Stimulated activated CD4-positive, alpha-beta T cell treated with anti-CD3 and anti-CD28 coated beads, Interleukin-2, amount 100 ng/mL, for 48 hours (primary cell): ENCODE data around the gene TNIK.
"Not testable (repeated sequence)": the region's sequence is repeated elsewhere in the genome, so short reads cannot be mapped to it uniquely, and the experiment has no call there.

Source experiments
- DNase-seq, 2 donors: peaks; one replicate each; pipeline ENCODE4 v3.0.0-alpha.2; 2020

The TNIK gene

DNA sequence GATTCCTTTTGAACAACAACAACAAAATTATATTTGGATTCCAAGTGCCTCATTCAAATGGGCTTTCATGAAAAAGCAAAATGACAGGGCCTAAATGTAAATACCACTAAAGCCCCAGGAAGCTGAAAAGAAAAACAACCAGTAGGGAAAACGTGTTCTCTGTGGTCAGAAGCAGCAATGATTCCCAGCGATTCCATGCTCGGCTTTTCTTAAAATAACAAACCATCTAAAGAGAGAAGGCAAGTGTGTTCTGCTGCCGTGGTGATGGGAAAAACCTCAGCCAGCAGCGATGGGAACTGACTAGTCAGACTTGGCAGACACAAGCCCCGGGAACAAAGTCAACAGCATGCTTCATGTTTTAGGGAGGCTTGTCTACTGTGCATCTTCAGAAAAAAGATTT lies 153.6 kb downstream of the TNIK start:
- DNase-seq = no peak

DNA sequence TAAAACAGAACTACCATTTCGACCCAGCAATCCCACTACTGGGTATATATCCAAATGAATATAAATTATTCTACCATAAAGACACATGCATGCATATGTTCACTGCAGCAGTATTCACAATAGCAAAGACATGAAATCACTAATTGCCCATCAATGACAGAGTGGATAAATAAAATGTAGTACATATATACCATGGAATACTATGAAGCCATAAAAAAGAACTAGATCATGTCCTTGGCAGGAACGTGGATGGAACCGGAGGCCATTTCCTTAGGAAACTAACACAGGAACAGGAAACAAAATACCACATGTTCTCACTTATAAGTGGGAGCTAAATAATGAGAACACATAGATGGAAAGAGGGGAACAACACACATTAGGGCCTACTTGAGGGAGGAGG lies 154.4 kb downstream of the TNIK start:
- DNase-seq = not testable (repeated sequence)

DNA sequence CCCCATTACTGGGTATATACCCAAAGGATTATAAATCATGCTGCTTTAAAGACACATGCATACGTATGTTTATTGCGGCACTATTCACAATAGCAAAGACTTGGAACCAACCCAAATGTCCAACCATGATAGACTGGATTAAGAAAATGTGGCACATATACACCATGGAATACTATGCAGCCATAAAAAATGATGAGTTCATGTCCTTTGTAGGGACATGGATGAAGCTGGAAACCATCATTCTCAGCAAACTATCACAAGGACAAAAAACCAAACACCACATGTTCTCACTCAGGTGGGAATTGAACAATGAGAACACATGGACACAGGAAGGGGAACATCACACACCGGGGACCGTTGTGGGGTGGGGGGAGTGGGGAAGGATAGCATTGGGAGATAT lies 155.7 kb downstream of the TNIK start:
- not testable (repeated sequence) for DNase-seq

DNA sequence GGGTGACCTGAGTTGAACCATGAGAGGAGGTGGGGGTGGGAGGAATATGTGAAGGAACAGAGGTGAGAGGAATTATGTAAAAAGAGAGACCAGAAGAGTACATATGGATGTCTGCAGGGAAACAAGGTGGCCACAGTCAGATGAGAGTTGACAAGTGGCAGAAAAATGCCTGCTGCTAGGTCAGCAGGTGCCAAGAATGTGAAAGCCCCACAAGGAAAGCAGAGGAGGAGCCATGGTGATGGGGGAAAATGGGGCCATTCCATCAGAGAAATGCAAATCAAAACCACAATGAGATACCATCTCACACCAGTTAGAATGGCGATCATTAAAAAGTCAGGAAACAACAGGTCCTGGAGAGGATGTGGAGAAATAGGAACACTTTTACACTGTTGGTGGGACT lies 156.2 kb downstream of the TNIK start:
- not testable (repeated sequence) for DNase-seq

DNA sequence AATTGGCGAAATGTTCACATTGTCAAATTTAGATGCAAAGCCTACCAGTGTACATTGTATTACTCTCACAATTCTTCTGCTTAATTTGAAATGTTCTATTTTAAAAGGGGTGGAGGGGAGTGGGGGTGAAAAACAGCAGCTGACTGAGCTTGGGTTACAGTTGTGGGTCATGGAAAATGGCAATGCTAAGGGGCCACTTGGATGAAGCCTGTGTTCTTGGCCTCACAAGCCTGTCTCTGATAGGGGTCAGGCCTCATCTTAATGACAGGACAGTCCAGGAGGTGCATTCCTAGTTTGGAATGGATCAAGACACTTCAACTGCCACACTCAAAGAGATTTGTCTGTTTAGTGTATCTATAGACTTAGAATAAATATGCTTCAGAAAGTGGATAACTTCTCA lies 158.2 kb downstream of the TNIK start:
- no peak for DNase-seq

DNA sequence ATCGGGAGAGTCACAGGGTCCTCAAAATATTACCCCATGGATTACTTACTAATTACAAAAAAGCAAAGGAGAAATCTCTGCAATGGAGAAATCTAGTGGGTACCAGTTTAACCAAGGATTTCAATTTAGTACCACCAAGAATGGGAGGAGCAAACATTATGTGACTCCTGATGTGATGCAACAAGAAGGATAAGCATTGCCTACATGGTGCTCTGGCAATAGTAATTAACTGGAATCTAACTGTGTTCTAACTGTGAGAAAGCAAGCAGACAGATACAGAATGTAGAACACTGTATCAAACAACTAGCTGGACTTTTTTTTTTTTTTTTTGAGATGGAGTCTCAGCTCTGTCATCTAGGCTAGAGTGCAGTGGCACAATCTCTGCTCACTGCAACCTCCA lies 159.2 kb downstream of the TNIK start:
- no peak for DNase-seq

DNA sequence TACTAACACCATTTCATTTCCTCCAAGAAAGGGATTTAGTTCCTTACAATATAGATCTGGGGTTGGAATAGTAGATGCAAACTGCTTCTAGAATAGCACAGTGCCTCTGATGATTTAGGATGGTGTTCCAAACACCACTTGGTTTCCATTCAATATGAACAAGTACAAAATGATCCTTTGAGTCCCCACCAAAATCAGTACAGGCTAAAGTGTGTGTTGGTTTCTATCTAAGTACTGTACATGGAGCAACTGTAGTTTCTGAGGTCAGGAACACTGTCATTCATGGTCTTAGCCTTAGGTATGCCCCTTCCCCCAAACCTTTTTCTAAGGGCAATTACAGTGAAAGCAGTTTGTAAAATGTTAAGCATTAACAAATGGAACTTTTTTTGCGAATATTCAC lies 162.3 kb downstream of the TNIK start:
- DNase-seq = no peak

DNA sequence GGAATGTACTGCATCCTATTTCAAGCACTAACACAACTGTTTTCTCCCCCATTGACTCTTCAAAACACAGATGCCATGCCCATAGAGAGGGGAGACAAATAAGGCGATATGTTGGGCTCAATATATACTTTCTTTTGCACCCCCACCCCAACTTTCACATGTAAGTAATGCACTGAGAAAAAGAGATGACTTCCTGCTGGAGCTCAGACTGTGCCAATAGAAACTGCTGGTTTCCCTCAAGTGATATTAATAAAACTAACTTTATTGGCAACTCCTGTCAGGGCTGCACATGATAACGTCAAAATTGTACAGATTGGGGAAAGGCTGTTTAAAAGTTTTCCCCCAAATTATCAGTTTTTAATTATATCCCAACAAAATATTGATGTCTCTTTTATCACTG lies 163.0 kb downstream of the TNIK start:
- DNase-seq = no peak

DNA sequence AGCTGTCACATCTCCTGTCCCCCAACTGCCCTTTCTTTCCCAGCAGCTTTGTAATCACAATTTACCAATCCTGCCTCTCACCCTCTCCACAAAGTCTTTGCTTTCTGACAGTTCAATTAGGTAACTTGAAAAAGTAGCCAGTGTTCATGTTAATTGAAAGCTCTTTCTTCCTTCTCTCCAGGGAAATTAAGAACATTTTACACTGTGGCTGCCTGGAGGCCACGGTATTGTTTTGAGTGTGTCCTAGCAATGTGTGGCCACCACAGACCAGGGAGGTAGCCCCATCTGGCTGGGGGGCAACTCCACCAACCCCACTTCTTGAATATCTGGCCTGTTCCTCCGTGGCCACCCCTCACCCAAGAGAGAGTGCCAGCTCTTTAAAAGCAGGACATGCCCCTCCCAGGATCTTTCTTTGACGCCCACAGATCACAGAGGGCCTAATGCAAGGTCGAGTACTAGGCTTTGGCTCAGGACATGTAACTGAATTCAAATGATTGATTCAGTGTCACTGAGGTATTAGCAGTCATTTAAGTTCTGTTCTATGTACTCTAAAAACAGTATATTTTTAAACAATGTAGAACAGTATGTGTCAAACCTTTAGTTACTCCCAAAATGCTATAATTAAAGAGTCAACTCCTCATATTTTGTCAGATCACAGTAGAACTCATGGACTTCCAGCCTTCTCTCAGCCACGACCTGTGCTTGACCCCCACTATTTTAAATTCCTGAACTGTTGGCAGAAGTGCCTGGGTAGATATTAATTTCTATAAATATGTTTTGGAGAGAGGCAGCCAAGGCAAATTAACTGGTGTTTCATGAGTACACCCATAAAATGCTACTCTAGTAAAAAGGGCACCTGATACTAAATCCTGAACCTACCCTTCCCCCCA lies 164.5 kb downstream of the TNIK start:
- DNase-seq = no peak

DNA sequence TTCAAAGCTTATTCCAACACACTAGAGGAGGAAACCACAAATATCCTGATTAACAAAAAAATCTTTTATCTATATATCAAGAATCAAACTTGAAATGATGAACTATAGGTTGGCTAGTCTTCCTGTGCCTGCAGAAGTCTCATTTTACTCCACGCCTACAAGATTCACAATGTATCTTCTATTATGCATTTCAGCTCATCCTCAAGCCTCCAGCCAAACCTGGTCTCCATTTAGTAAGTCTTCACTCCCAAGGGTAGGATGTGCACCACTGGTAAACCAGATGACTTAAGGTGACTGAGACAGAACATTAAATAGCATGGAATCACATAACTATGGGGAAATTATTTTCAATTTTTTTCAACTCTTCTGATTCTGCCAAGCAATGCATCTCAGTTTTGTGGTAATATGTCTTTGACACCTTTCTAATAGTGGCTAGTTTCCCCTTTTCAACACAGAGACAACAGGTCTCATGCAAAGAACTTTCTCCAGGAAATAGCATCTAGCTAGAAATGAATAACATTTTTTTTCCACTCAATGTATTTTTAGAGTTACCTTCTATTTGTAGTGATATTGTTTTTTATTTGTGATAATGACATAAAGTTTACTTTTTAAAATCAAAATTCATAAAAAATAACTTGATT lies 166.9 kb downstream of the TNIK start:
- no peak for DNase-seq

DNA sequence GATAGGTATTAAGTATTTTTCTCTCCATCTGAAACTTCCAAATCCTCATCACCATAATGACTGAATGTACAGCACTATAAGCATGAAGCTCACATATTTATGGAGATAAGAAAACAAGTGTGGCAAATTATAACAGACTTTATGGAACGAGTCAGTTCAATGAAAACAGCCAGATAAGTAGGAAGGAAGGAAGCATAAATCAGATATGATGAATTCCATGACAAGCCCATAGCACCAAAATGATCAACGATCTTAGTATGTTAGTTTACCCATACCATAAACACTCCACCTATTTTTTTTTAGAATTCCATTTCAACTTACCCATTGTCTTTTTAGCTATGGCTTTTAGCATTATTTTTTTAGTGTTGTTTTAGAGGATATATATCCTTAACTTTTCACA lies 169.5 kb downstream of the TNIK start:
- no peak for DNase-seq

DNA sequence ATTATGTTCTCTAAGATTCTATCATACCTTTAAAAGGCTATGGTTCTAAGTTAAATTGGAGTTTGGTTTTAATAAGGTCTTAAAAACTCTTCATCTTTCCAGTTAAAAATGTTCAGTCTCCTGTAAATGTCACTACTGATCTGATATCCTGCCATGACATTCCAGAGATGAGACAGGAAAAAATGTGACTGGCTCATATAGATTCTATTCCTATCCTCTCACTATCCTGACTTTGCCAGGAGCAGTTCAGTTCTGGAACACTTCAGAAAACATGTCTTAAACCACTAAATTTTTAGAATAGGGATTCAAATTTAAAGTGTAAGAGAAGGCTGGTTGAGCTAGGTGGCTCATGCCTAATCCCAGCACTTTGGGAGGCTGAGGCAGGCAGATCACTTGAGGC lies 170.9 kb downstream of the TNIK start:
- no peak for DNase-seq

DNA sequence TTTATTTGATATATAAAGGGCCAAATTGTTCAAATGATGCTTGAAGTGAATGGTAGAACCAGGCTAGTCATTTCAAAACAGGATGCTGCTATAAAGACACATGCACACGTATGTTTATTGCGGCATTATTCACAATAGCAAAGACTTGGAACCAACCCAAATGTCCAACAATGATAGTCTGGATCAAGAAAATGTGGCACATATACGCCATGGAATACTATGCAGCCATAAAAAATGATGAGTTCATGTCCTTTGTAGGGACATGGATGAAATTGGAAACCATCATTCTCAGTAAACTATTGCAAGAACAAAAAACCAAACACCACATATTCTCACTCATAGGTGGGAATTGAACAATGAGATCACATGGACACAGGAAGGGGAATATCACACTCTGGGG lies 172.4 kb downstream of the TNIK start:
- not testable (repeated sequence) for DNase-seq

DNA sequence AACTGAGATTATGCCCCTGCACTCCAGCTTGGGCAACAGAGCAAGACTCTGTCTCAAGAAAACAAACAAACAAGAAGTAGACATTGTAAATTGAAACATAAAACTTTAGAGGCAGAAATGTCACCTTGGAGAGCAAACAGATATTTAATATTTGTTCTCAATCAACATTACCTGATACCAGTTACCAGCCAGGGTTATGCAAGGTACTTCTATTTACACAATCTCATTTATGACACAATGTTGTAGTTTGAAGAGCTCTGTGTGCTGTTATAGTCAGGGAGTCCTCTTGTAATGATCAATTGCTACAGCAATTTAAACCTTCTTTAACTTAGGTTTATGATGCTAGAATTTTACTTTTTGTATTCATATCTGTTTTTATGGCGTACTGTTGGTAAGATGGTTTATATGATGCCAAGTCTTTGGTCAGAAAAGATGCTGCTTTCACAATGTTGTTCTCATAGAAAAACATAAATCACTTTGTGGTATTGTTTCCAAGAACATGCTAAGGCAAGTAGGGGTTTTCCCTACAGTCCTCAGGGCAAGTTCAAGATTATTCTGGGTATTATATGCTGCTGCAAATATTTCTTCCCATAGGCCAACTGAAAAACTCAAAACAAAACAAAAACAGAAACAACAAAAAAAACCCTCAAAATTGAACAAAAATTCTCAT lies 173.5 kb downstream of the TNIK start:
- DNase-seq = no peak

DNA sequence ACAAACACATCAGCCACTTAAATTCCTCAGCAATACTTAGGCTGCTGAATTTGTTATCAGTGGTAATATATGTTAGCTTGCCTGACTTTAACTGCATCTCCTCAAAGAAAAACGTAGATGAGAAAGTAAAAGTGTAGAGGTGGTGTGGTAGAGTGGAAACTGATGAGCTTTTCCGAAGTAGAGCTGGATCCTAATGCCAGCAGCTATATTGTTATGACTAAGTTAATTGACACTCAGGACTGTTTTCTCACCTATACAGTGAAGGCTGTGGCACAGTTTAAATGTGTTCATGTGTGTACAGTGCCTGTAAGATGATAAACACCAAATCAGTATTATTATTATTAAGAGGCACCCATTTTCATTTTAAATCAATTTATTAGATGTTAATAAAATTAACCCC lies 174.9 kb downstream of the TNIK start:
- DNase-seq = no peak

DNA sequence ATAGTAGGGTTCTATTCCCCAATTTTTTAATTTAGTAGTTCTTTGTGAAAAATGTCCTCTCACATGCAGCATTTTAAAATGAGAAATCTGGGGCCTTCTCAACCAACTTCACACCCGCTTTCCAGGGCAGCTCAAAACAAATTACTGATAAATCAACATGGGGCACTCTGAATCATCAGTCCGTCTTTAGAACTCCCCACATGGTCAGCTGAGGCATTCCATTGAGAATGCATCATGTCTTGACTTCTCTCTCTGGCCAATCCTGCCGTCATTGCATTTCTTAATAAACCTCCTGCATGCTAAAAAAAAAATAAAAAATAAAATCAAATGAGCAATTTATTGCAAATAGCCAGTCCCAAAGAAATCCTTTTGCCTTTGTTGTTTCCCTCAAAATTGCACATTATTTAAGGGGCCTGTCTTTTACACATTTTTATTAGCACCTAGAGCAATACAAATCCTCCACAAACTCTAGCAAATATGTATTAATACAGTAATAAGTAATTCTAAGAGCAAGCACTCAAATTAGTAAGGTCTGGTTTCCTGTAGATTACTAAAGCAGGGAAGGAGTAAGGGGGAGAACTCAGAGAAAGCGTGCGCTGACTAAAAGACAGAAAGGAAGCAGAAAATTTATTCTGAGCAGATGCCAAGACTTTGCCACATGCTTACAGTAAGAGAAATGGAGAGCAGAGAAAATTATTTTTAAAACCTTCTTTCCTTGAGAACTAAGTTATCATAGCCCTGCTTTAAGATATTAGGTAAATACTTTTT lies 175.7 kb downstream of the TNIK start:
- no peak for DNase-seq

DNA sequence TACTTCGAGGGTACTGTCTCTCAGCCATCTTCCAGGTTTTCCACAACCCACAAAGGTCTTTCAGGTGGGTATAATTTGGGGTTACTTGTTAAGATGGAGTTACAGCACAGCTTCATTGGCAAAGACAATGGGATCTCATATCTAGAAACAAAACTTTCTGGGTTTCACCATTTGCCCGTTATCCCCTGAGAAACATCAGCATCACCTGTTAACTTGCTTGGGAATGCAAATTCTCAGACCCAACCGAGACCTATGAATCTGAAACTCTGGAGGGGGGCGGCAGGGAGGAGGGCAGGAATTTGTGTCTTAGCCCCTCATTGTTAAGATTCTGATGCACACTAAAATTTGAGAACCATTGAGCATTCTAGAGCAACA lies 176.4 kb downstream of the TNIK start:
- DNase-seq = no peak

DNA sequence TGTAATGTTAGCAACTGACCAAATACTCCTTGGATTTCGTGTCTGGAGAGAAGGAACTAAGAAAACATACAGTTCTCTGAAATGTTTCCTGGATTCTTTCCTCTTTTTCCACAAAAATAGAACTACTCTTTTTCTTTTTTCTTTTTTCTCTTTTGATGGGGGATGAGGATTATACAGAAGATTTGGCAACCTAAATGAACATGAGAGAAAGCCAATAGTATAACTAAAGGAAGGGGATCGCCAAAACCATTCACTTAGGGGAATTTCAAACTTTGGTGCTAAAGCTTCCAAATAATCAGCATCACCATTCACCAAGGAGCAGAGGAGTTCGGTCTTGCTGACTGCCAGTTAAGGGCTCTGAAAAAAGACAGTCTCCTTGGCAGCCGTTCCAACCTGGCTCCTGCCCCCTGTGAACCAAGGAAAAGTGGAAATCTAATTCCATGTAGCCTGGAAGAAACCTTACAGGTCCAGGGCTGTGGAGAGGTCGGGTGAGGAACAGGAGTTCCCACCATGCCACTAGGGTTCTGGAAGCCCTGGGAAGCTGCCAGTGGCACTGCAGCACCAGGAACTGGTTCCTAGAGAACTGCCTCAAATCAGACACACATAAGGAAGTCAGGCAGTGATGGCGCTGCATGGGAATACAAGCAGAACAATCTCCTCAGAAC lies 176.9 kb downstream of the TNIK start:
- no peak for DNase-seq

DNA sequence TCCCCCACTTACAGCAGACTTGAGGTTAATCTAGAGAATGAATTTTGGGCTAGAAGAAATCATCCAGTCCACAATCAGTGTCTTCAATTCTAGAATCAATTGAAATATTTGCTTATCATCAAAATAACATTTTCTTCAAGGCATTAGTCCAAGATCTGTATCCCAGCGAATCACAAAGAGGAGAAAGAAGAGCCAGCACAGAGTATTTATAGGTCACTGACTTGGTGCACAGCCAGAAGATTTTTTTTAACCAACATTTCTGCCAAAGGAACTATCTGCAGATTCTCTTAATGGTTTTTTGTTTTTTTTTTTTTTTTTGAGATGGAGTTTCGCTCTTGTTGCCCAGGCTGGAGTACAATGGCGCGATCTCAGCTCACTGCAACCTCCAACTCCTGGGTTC lies 178.2 kb downstream of the TNIK start:
- DNase-seq = no peak

DNA sequence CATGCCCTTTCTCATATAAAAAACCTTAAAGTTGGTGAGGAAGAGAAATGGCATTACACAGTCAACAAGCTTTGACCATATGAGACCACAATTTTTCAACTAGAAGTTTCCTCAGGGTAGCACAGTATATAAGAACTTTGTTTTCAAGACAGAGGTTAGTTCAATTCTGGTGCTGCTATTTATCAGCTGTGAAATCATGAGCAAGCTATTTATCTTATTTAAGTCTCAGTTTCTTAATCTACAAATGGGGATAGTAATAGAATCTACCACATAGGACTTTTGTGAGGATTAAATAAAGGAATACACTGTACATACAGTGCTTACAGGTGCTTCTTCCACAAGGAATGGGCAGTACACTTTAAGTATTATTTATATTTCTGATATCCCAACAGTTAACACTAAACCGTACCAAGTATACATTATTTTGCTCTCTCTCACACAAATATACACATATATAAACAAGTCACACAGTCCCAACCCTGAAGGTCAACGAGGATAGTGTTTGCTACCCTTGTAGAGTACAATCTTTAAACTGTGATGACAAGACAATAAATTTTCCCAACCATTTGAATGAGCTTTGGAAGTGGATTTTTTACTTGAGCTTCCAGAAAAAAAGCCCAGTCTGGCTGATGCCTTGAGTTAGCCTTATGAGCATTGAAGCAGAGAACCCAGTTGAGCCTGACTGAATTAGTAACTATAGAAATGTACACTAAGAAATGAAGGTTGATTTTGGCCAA lies 178.8 kb downstream of the TNIK start:
- DNase-seq = no peak

DNA sequence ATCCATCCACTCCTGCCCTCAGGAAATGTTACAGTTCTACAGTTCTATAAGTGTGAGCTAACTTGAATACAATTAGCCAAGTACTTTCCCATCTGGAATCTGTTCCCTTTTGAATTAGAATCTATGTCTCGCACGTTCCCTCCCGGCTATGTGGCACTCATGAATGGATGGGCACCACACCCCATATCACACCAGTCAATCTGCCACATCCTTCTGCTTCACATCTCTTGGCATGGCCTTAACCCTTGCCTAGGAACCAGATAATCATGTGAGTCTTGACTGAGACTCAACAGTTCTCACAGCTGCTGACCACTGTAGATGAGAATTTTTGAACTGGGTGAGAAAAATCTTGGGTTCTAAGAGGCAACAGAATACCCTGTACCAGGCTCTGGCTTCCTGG lies 180.2 kb downstream of the TNIK start:
- DNase-seq = no peak

DNA sequence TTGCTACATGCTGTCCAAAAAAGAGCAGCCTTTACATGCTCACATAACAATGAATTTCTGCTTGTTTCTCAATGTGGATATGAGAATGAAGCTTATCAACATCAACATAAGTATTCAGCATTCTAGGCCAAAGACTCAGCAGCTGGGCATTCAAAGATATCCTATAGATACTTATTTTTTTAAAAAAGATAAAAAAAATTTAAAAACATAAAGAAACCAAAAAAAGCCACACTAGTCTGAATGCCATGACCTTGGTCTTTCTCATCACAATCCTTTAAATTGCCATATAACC lies 182.0 kb downstream of the TNIK start:
- DNase-seq = no peak
